ENCODE data around the gene NDUFAF2.

The NDUFAF2 gene

DNA sequence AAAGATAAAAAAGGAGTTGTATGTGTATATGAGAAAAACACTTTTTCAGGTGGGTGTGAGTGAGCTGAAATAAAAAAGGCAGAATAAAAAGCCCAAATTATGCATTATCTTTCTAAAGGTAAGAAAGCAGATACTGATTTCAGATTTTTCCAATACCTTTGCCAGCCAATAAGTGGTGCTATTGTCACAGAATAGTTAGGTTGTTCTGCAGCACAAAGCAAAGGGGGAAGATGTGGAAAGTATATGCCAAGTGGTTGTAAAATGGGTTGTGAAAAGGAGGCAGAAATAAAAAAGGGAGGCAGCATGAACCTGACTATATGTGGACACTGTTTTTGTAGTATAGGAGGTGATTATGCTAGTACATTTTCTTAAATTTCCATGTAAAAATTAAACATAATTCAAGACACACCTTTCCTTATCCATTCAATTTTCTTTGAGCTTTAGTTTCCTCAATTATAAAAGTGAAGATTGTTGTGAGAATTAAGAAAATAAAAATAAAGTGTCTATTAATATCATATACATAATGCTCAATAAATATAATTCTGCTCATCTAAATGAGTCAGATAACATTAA is 110.5 kb downstream of the NDUFAF2 start:
- peak; percentile 82 for DNase-seq (ENCODE audit: low read depth)
- TF ChIP-seq, protein P1, sequence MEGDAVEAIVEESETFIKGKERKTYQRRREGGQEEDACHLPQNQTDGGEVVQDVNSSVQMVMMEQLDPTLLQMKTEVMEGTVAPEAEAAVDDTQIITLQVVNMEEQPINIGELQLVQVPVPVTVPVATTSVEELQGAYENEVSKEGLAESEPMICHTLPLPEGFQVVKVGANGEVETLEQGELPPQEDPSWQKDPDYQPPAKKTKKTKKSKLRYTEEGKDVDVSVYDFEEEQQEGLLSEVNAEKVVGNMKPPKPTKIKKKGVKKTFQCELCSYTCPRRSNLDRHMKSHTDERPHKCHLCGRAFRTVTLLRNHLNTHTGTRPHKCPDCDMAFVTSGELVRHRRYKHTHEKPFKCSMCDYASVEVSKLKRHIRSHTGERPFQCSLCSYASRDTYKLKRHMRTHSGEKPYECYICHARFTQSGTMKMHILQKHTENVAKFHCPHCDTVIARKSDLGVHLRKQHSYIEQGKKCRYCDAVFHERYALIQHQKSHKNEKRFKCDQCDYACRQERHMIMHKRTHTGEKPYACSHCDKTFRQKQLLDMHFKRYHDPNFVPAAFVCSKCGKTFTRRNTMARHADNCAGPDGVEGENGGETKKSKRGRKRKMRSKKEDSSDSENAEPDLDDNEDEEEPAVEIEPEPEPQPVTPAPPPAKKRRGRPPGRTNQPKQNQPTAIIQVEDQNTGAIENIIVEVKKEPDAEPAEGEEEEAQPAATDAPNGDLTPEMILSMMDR (conservative IDR thresholded peaks at IDR 0.05; ENCODE audit: low read depth, low read length) = peak; percentile 75
- H3K4me3 ChIP-seq (ENCODE audit: low read depth, low read length) = no peak overlapping the region

DNA sequence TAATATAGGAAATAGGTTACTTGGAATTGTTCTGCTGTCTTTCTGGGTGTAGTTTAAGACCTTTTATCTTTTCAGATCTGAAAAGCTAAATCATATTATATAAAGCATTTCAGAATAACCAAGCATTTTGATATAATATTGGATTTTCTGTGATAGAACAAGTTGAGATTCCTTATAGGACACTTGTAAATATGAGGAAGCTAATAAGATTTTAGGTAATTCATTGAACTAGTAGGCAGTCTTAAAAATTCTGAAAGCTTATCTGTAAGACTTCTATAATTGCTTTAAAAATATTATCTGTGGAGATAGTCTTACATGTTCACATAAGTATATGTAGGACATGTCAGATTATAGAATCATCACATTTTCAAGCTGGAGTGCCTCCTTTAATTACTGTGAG is 114.5 kb downstream of the NDUFAF2 start:
- TF ChIP-seq, protein P1 (conservative IDR thresholded peaks at IDR 0.05; ENCODE audit: low read depth, low read length) = no peak
- H3K4me3 ChIP-seq (ENCODE audit: low read depth, low read length) = no peak overlapping the region
- no peak for DNase-seq (ENCODE audit: low read depth)

DNA sequence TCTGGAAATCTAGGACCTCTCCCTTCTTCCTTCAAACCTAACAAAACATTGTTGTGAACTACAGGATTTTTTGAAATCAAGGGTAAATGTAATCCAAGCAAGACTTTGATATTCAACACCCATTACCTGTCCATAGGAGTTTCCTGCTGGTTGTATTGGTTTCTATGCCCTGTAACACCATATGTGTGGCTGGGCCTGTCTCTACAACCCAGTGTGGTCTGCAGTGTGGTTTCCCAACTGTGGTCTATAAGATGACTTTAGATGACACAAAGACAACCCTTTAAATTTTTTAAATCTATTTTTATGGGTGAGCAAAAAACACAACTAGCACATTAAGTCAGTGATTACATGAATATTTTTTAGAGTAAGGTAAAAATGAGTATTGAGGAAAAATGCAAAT is 124.1 kb downstream of the NDUFAF2 start:
- TF ChIP-seq, protein P1 (conservative IDR thresholded peaks at IDR 0.05; ENCODE audit: low read depth, low read length) = no peak
- H3K4me3 ChIP-seq (ENCODE audit: low read depth, low read length) = no peak overlapping the region
- no peak for DNase-seq (ENCODE audit: low read depth)

DNA sequence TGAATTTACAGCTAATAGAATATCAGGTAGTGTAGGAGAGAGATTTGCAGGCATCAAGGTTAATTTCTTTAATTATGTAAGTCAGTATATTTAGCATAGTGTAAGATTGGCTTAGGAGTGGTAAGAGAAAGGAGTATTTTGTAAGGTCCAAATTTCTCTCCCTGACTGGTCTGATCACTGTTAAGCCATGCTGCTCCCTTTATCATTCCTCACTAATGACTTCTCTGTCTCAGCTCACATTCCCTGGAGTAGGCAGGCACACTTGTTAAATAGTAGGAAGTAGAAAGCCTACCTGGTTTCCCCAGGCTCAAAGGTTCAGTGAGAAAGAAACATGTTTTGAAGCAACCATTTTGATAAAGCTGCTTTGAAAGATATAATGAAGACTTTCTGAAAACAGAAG is 126.5 kb downstream of the NDUFAF2 start:
- no peak for DNase-seq (ENCODE audit: low read depth)
- H3K4me3 ChIP-seq (ENCODE audit: low read depth, low read length) = no peak overlapping the region
- TF ChIP-seq, protein P1 (conservative IDR thresholded peaks at IDR 0.05; ENCODE audit: low read depth, low read length) = no peak

DNA sequence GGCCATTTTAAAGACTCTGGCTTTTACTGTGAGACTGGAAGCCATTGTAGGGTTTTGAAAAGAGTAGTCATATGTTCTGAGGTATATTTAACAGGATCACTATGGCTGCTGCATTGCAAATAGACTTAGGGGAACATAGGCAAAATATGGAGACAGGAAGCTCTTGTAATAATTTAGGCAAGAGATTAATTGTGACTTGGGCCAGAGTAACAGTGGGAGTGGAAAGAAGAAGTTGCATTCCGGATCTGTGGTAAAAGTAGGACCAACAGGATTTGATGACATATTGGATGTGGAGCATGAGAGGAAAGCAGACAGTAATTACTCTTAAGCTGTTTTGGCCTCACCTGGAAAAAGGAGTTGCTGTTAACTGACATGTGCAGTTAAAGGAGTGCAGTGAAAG is 131.6 kb downstream of the NDUFAF2 start:
- TF ChIP-seq, protein P1 (conservative IDR thresholded peaks at IDR 0.05; ENCODE audit: low read depth, low read length) = no peak
- no peak for DNase-seq (ENCODE audit: low read depth)

DNA sequence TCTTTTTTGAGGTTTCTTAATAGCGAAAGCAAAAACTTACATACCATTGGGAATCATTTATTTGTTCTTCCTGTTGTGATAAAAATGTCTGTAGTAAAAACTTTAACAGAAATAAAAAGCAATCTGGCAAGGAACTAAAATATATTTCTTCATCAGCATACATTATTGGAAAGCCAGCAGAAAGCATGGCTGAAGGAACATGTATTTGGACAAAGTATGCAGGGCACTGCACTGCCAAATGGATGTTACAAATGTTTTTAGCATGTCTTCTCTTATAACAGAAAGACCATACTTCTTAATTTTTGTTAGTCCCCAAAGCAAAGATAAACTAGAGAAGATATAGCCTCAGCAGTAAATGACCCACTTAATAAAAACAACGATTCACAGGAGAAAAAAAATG is 136.7 kb downstream of the NDUFAF2 start:
- DNase-seq (ENCODE audit: low read depth) = no peak
- TF ChIP-seq, protein P1 (conservative IDR thresholded peaks at IDR 0.05; ENCODE audit: low read depth, low read length) = no peak
- no peak overlapping the region for H3K4me3 ChIP-seq (ENCODE audit: low read depth, low read length)

More for the DNA sequence above, 131.6 kb downstream of the NDUFAF2 start:
- H3K4me3 ChIP-seq (ENCODE audit: low read depth, low read length) = no peak overlapping the region

DNA sequence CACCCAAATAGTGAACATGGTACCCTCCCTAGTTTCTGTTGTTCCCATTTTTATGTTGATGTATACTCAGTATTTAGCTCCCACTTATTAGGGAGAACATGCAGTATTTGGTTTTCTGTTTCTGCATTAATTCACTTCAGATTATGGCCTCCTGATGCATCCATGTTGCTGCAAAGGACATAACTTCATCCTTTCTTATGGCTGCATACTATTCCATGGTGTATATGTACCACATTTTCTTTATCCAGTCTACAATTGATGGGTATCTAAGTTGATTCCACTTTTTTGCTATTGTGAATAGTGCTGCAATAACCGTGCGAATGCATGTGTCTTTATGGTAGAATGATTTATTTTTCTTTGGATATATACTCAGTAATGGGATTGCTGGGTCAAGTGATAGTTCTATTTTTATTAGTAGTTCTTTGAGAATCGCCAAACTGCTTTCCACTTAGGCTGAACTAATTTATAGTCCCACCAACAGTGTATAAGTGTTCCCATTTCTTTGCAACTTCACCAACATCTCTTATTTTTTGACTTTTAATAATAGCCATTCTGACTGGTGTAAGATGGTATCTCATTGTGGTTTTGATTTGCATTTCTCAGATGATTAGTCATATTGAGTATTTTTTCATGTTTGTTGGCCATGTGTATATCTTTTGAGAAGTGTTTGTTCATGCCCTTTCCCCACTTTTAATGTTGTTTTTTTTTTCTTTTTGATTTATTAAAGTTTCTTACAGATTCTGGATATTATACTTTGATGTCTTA is 137.7 kb downstream of the NDUFAF2 start:
- TF ChIP-seq, protein P1 (conservative IDR thresholded peaks at IDR 0.05; ENCODE audit: low read depth, low read length) = no peak
- no peak overlapping the region for H3K4me3 ChIP-seq (ENCODE audit: low read depth, low read length)
- DNase-seq (ENCODE audit: low read depth) = peak; percentile 26
